Neural progenitor cell (in vitro differentiated cells): Measurements from ENCODE around the gene SLCO6A1.

Experiments used
- EZH2 ChIP-seq: fragments of 200-600 bp; sonication (generic); IDR thresholded peaks from 2 replicates; pipeline ENCODE4 v1.6.1; 2017; ENCODE audit warnings: antibody characterized with exemption, mild to moderate bottlenecking, moderate library complexity
- EZH2phosphoT487 ChIP-seq: fragments of 200-600 bp; sonication (generic); IDR thresholded peaks from 2 replicates; pipeline ENCODE4 v1.6.1; 2017; ENCODE audit warnings: antibody characterized with exemption
- TF ChIP-seq, protein P1 (sequence below): fragments of 200-600 bp; sonication (generic); IDR thresholded peaks from 2 replicates; pipeline ENCODE4 v1.5.1; 2017; ENCODE audit warnings: antibody characterized with exemption, mild to moderate bottlenecking

- no peak for TF ChIP-seq EZH2phosphoT487
- TF ChIP-seq, protein P1, sequence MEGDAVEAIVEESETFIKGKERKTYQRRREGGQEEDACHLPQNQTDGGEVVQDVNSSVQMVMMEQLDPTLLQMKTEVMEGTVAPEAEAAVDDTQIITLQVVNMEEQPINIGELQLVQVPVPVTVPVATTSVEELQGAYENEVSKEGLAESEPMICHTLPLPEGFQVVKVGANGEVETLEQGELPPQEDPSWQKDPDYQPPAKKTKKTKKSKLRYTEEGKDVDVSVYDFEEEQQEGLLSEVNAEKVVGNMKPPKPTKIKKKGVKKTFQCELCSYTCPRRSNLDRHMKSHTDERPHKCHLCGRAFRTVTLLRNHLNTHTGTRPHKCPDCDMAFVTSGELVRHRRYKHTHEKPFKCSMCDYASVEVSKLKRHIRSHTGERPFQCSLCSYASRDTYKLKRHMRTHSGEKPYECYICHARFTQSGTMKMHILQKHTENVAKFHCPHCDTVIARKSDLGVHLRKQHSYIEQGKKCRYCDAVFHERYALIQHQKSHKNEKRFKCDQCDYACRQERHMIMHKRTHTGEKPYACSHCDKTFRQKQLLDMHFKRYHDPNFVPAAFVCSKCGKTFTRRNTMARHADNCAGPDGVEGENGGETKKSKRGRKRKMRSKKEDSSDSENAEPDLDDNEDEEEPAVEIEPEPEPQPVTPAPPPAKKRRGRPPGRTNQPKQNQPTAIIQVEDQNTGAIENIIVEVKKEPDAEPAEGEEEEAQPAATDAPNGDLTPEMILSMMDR: no peak
- TF ChIP-seq EZH2: no peak
These were observed 122.9 kb downstream of the SLCO6A1 start for GRCh38 chr5:102375876-102376275.
